ENCODE results near the gene NUMB. TPM values are rescaled to one million over a fixed set of nuclear protein-coding genes. Genes with fewer than 3 reads are reported as not detected.

NUMB gene
- polyA plus RNA-seq, 1 donor from 2014 or later: 11.5 TPM

DNA sequence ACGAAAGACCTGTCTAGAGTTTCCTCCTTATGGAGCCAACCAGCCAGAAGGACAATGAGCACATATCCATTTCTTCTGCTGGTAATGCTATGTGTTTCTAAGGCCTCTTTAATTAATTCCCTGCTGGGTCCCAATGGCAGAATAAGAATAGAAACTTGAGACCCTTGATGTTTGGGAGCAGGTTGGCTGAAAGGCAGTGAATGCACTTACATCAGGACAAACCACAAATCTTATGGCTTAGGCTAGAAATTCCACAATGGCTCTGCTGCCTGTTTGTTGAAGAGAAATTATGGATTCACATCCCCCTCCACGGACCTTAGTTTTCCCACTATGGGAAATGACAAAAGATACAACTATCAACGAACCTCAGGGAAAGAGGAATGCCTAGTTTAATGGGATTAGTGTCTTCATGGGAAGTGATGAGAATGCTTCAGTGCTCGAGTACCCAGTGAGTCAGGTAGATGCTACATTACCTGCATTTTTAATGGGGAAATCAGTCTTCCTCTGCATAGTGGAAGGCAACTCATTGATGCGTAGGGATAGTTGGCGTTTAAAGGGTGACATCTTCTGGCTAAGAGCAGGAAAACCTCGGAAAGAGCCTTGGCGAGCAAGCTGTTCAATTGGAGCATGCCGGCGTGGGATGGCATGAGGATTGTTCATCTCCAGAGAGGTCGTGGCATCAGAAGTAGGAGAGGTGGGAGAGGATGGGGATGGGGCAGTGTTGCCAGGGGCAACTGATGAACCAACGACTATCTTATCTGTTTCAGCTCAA, 174.6 kb downstream of the NUMB start:
- Histone ChIP-seq H3K27ac (ENCODE audit: low read length) (no peak overlapping the region), H3K9me2 (ENCODE audit: insufficient read depth, low read length) (no peaks in the 10 kb centered on the region), H3K79me2 (replicated peaks; ENCODE audit: insufficient read depth, low read length) (no peaks in the 10 kb centered on the region), H3K36me3 (ENCODE audit: insufficient read depth, low read length) (peaks cover 9% of the 10 kb centered on the region), H3F3A (ENCODE audit: insufficient read depth, low read length, poor library complexity, severe bottlenecking) (no peaks in the 10 kb centered on the region), H3K27me3 (ENCODE audit: insufficient read depth, low read depth, low read length) (no peaks in the 10 kb centered on the region), H3K4me3 (ENCODE audit: low read length) (no peak overlapping the region), H4K20me1 (ENCODE audit: insufficient read depth) (no peaks in the 10 kb centered on the region), H3K9me3 (ENCODE audit: low read length) (no peaks in the 10 kb centered on the region), H3K4me2 (ENCODE audit: low read length) (no peak overlapping the region), H2AFZ (ENCODE audit: low read depth, low read length) (no peak overlapping the region), H3K9ac (ENCODE audit: low read length) (no peak overlapping the region)
- TF ChIP-seq TAF1 (IDR thresholded peaks at IDR 0.05; ENCODE audit: low read depth): no peak
- no peak for TF ChIP-seq EP300 (conservative IDR thresholded peaks at IDR 0.05; ENCODE audit: poor library complexity, severe bottlenecking)
- no peak for TF ChIP-seq EZH2 (IDR thresholded peaks at IDR 0.05; ENCODE audit: borderline replicate concordance, insufficient read depth, low read length, poor library complexity, severe bottlenecking)
- TF ChIP-seq, protein P1, sequence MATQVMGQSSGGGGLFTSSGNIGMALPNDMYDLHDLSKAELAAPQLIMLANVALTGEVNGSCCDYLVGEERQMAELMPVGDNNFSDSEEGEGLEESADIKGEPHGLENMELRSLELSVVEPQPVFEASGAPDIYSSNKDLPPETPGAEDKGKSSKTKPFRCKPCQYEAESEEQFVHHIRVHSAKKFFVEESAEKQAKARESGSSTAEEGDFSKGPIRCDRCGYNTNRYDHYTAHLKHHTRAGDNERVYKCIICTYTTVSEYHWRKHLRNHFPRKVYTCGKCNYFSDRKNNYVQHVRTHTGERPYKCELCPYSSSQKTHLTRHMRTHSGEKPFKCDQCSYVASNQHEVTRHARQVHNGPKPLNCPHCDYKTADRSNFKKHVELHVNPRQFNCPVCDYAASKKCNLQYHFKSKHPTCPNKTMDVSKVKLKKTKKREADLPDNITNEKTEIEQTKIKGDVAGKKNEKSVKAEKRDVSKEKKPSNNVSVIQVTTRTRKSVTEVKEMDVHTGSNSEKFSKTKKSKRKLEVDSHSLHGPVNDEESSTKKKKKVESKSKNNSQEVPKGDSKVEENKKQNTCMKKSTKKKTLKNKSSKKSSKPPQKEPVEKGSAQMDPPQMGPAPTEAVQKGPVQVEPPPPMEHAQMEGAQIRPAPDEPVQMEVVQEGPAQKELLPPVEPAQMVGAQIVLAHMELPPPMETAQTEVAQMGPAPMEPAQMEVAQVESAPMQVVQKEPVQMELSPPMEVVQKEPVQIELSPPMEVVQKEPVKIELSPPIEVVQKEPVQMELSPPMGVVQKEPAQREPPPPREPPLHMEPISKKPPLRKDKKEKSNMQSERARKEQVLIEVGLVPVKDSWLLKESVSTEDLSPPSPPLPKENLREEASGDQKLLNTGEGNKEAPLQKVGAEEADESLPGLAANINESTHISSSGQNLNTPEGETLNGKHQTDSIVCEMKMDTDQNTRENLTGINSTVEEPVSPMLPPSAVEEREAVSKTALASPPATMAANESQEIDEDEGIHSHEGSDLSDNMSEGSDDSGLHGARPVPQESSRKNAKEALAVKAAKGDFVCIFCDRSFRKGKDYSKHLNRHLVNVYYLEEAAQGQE (IDR thresholded peaks at IDR 0.05; ENCODE audit: borderline replicate concordance): no peak
- no peak for TF ChIP-seq POLR2AphosphoS5 (IDR thresholded peaks at IDR 0.05)
- TF ChIP-seq RAD21 (conservative IDR thresholded peaks at IDR 0.05): peak; percentile 82
- peak; percentile 82 for TF ChIP-seq CTCF (IDR thresholded peaks at IDR 0.05; ENCODE audit: poor library complexity, severe bottlenecking)
- TF ChIP-seq MXI1 (conservative IDR thresholded peaks at IDR 0.05; ENCODE audit: poor library complexity, severe bottlenecking): no peak
- peak; percentile 82 for TF ChIP-seq SMC3 (conservative IDR thresholded peaks at IDR 0.05; ENCODE audit: poor library complexity)

DNA sequence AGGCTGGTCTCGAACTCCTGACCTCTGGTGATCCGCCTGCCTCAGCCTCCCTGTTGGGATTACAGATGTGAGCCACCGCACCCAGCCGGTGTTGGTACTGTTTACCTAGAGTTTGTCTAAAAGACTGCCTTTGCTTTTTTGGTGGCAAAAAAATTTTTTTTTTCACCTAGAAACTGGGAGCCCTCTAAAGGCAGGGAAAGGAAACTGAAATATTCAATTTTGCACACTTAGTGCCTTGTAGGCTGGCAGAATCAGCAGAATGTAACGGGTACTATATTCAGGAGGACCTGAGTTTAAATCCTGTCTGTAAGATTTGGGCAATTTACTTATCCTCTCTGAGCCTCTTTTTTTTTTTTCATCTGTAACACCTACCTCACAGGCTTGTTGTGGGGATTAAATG, 177.4 kb downstream of the NUMB start:
- Histone ChIP-seq H3K27ac (ENCODE audit: low read length) (no peak overlapping the region), H3K79me2 (replicated peaks; ENCODE audit: insufficient read depth, low read length) (no peaks in the 10 kb centered on the region), H3K4me2 (ENCODE audit: low read length) (no peak overlapping the region), H3F3A (ENCODE audit: insufficient read depth, low read length, poor library complexity, severe bottlenecking) (no peaks in the 10 kb centered on the region), H3K9me3 (ENCODE audit: low read length) (no peaks in the 10 kb centered on the region), H3K9me2 (ENCODE audit: insufficient read depth, low read length) (no peaks in the 10 kb centered on the region), H3K4me3 (ENCODE audit: low read length) (no peak overlapping the region), H3K36me3 (ENCODE audit: insufficient read depth, low read length) (peaks cover 9% of the 10 kb centered on the region), H3K27me3 (ENCODE audit: insufficient read depth, low read depth, low read length) (no peaks in the 10 kb centered on the region), H2AFZ (ENCODE audit: low read depth, low read length) (no peak overlapping the region), H4K20me1 (ENCODE audit: insufficient read depth) (no peaks in the 10 kb centered on the region), H3K9ac (ENCODE audit: low read length) (no peak overlapping the region)
- TF ChIP-seq TAF1 (IDR thresholded peaks at IDR 0.05; ENCODE audit: low read depth): no peak
- no peak for TF ChIP-seq EZH2 (IDR thresholded peaks at IDR 0.05; ENCODE audit: borderline replicate concordance, insufficient read depth, low read length, poor library complexity, severe bottlenecking)
- no peak for TF ChIP-seq RAD21 (conservative IDR thresholded peaks at IDR 0.05)
- no peak for TF ChIP-seq SMC3 (conservative IDR thresholded peaks at IDR 0.05; ENCODE audit: poor library complexity)
- TF ChIP-seq EP300 (conservative IDR thresholded peaks at IDR 0.05; ENCODE audit: poor library complexity, severe bottlenecking): no peak
- TF ChIP-seq MXI1 (conservative IDR thresholded peaks at IDR 0.05; ENCODE audit: poor library complexity, severe bottlenecking): no peak
- TF ChIP-seq POLR2AphosphoS5 (IDR thresholded peaks at IDR 0.05): no peak
- TF ChIP-seq, protein P1 (IDR thresholded peaks at IDR 0.05; ENCODE audit: borderline replicate concordance): no peak
